CD14-positive monocyte (primary cell): Measurements from ENCODE around the gene TEX36. TPM values are rescaled to one million over a fixed set of nuclear protein-coding genes. Genes with fewer than 3 reads are reported as not detected.

ENCODE experiments used
- DNase-seq, 3 donors: peaks; one replicate each; pipeline ENCODE4 v3.0.0-alpha.2; 2011 to 2022
- H2AFZ ChIP-seq: 2 replicates; pipeline ENCODE4 v1.6.0; 2012; ENCODE audit warnings: mild to moderate bottlenecking, low read depth, low read length, inconsistent platforms; ENCODE audit not compliant: insufficient read depth, poor library complexity, severe bottlenecking
- H3K27ac ChIP-seq, 2 donors: 1 replicate in 1 of 2; 2 replicates in 1 of 2; pipeline ENCODE4 v1.5.1; 2012 to 2013; ENCODE audit warnings: low read length in 2 of 2, control low read depth in 1 of 2, inconsistent platforms in 1 of 2, low read depth in 1 of 2, mild to moderate bottlenecking in 1 of 2
- H3K27me3 ChIP-seq, 2 donors: one replicate each; pipeline versions ENCODE4 v1.6.0 to v1.6.1; 2011 to 2013; ENCODE audit warnings: low read length in 2 of 2; ENCODE audit not compliant: control insufficient read depth in 2 of 2, insufficient read depth in 2 of 2
- H3K36me3 ChIP-seq, 2 donors: replicated peaks in 1 of 2; 1 replicate in 1 of 2; 2 replicates in 1 of 2; pipeline versions ENCODE4 v1.5.1 to v1.6.1; 2012 to 2013; ENCODE audit warnings: low read length in 2 of 2, control low read depth in 1 of 2, inconsistent platforms in 1 of 2, mild to moderate bottlenecking in 1 of 2; ENCODE audit not compliant: insufficient read depth in 2 of 2, control insufficient read depth in 1 of 2
- H3K4me1 ChIP-seq, 2 donors: 1 replicate in 1 of 2; 2 replicates in 1 of 2; pipeline versions ENCODE4 v1.5.1 to v1.6.1; 2012 to 2013; ENCODE audit warnings: low read length in 2 of 2, control low read depth in 1 of 2, inconsistent platforms in 1 of 2, mild to moderate bottlenecking in 1 of 2, moderate library complexity in 1 of 2; ENCODE audit not compliant: insufficient read depth in 2 of 2, control insufficient read depth in 1 of 2
- H3K4me2 ChIP-seq: replicated peaks from 2 replicates; pipeline ENCODE3; 2012; ENCODE audit warnings: low read length, moderate library complexity, mild to moderate bottlenecking; ENCODE audit not compliant: poor library complexity, severe bottlenecking; ENCODE audit errors: extremely low read depth
- H3K4me3 ChIP-seq, 3 experiments: fragments of 200-600 bp in 1 of 3; sonication (generic) in 1 of 3; replicated peaks in 1 of 3; 1 replicate in 2 of 3; 2 replicates in 1 of 3; pipeline ENCODE4 v1.5.1; 2011 to 2013; ENCODE audit warnings: low read length in 3 of 3, mild to moderate bottlenecking in 3 of 3, control low read depth in 2 of 3, low read depth in 2 of 3, inconsistent platforms in 1 of 3, moderate library complexity in 1 of 3
- H3K79me2 ChIP-seq: 2 replicates; pipeline ENCODE4 v1.6.0; 2012; ENCODE audit warnings: mild to moderate bottlenecking, control low read depth, inconsistent platforms, low read length, moderate library complexity; ENCODE audit not compliant: insufficient read depth
- H3K9ac ChIP-seq: 2 replicates; pipeline ENCODE4 v1.6.0; 2017; ENCODE audit warnings: low read length, mild to moderate bottlenecking; ENCODE audit not compliant: insufficient read depth, poor library complexity, severe bottlenecking
- H3K9me3 ChIP-seq, 2 donors: replicated peaks in 1 of 2; 1 replicate in 1 of 2; 2 replicates in 1 of 2; pipeline versions ENCODE4 v1.5.1 to v1.6.1; 2012 to 2013; ENCODE audit warnings: low read length in 2 of 2, control low read depth in 1 of 2; ENCODE audit not compliant: control insufficient read depth in 1 of 2, insufficient read depth in 1 of 2
- H4K20me1 ChIP-seq: 2 replicates; pipeline ENCODE4 v1.6.0; 2012; ENCODE audit warnings: mild to moderate bottlenecking, low read length, control low read depth, moderate library complexity; ENCODE audit not compliant: insufficient read depth
- H3K27ac Mint-ChIP-seq, 7 donors: one replicate each; pipeline ENCODE4 v1.8.0; 2020; ENCODE audit warnings: mild to moderate bottlenecking in 7 of 7, mixed read lengths in 7 of 7, moderate library complexity in 6 of 7, inconsistent platforms in 2 of 7
- H3K27me3 Mint-ChIP-seq, 3 donors: one replicate each; pipeline ENCODE4 v1.8.0; 2021 to 2022; ENCODE audit warnings: low read depth in 3 of 3, mild to moderate bottlenecking in 3 of 3, mixed read lengths in 3 of 3, moderate library complexity in 3 of 3, inconsistent platforms in 1 of 3
- H3K36me3 Mint-ChIP-seq, 2 donors: one replicate each; pipeline ENCODE4 v1.8.0; 2020; ENCODE audit warnings: mixed read lengths in 2 of 2, inconsistent platforms in 1 of 2, mild to moderate bottlenecking in 1 of 2
- H3K4me1 Mint-ChIP-seq: one replicate; pipeline ENCODE4 v1.8.0; 2020; ENCODE audit warnings: mild to moderate bottlenecking, mixed read lengths
- H3K4me3 Mint-ChIP-seq, 2 donors: one replicate each; pipeline ENCODE4 v1.8.0; 2020; ENCODE audit warnings: mild to moderate bottlenecking in 2 of 2, mixed read lengths in 2 of 2, moderate library complexity in 1 of 2
- H3K9me3 Mint-ChIP-seq, 7 donors: one replicate each; pipeline ENCODE4 v1.8.0; 2020 to 2022; ENCODE audit warnings: mixed read lengths in 7 of 7, mild to moderate bottlenecking in 6 of 7, moderate library complexity in 6 of 7, inconsistent platforms in 2 of 7
- CTCF ChIP-seq: fragments of 200-600 bp; IDR thresholded peaks from one replicate; pipeline ENCODE4 v1.8.0; 2022; ENCODE audit warnings: antibody characterized with exemption, mild to moderate bottlenecking
- WGBS: methylation state at CpG from one replicate; pipeline ENCODE4 v1.1.5; 2013; ENCODE audit warnings: missing lambda C conversion rate; ENCODE audit not compliant: insufficient coverage; 5-methylcytosine and 5-hydroxymethylcytosine counted together
- intact Hi-C, 2 donors: fragments of 100-400 bp; cut with micrococcal nuclease; formaldehyde crosslinking; loops; one replicate each; pipeline versions ENCODE4 v1.15.0 to v1.15.1; 2023
- polyA plus RNA-seq, 3 donors: library from polyadenylated mRNA; depleted of rRNA in 1 of 3; unstranded in 2 of 3; stranded (reverse) in 1 of 3; fragments of 300-500 nt in 2 of 3; fragments of >200 nt in 1 of 3; fragmentation: Illumina TruSeq in 2 of 3; gene quantifications; 1 replicate in 2 of 3; 2 replicates in 1 of 3; pipeline ENCODE4 v1.2.3, GENCODE V29; 2012 to 2021

The TEX36 gene
- polyA plus RNA-seq, 3 donors = not detected

- no peak overlapping the region for H3K9ac ChIP-seq
- peaks cover 0 to 3% of the 10 kb centered on the region in 2 donors for H3K9me3 ChIP-seq
- H3K4me1 Mint-ChIP-seq = no peaks in the 10 kb centered on the region
- H3K4me2 ChIP-seq = no peak overlapping the region
- no peaks in the 10 kb centered on the region for H3K27me3 ChIP-seq
- H3K36me3 ChIP-seq = no peaks in the 10 kb centered on the region
- H3K79me2 ChIP-seq = no peaks in the 10 kb centered on the region
- no peak for TF ChIP-seq CTCF
- H3K27me3 Mint-ChIP-seq = peaks cover 1 to 4% (median 4%) of the 10 kb centered on the region in 3 donors
- DNase-seq = no peak
- no peaks in the 10 kb centered on the region for H3K36me3 Mint-ChIP-seq
- H4K20me1 ChIP-seq = no peaks in the 10 kb centered on the region
- no peak overlapping the region for H3K27ac Mint-ChIP-seq
- no peak overlapping the region for H3K4me3 ChIP-seq
- no peak overlapping the region for H3K27ac ChIP-seq
- WGBS = 93% methylated on average over 6 of the region's 7 CpGs
- H3K4me3 Mint-ChIP-seq = no peak overlapping the region
- no peaks in the 10 kb centered on the region for H3K4me1 ChIP-seq
- no peak overlapping the region for H2AFZ ChIP-seq
- intact Hi-C loops = no loop called here
- peaks cover 0 to 6% (median 2%) of the 10 kb centered on the region in 7 donors for H3K9me3 Mint-ChIP-seq
These were observed 58.2 kb downstream of the TEX36 start for GRCh38 chr10:125624800-125625199.

GRCh38 chr10:125621052-125621451 lies 61.9 kb downstream of the TEX36 start:
- Mint-ChIP-seq H3K4me3 (no peak overlapping the region), H3K4me1 (no peaks in the 10 kb centered on the region), H3K27ac (no peak overlapping the region), H3K27me3 (peaks cover under 1 to 3% (median 3%) of the 10 kb centered on the region in 3 donors), H3K9me3 (peaks cover 2 to 12% (median 4%) of the 10 kb centered on the region in 7 donors), H3K36me3 (no peaks in the 10 kb centered on the region)
- H3K4me1 ChIP-seq = no peaks in the 10 kb centered on the region
- intact Hi-C loops = no loop called here
- no peak overlapping the region for H3K27ac ChIP-seq
- no peaks in the 10 kb centered on the region for H4K20me1 ChIP-seq
- H3K4me2 ChIP-seq = no peak overlapping the region
- H3K4me3 ChIP-seq = no peak overlapping the region
- H3K9me3 ChIP-seq = peaks cover 0 to 9% of the 10 kb centered on the region in 2 donors
- TF ChIP-seq CTCF = no peak
- H3K79me2 ChIP-seq = no peaks in the 10 kb centered on the region
- WGBS = no CpG with 5 or more reads among the region's 4 CpGs
- H2AFZ ChIP-seq = no peak overlapping the region
- no peaks in the 10 kb centered on the region for H3K36me3 ChIP-seq
- no peaks in the 10 kb centered on the region for H3K27me3 ChIP-seq
- no peak overlapping the region for H3K9ac ChIP-seq
- no peak for DNase-seq
